Spleen (tissue), 11 donors: ENCODE data around the gene KRAS. TPM values are rescaled to one million over a fixed set of nuclear protein-coding genes. Genes with fewer than 3 reads are reported as not detected.

Source experiments
- DNase-seq: peaks from one replicate; pipeline ENCODE4 v3.0.0-alpha.2; 2020
- H3K27ac ChIP-seq, 8 donors: fragments of 200-600 bp; sonication (generic) in 7 of 8; 1 replicate in 4 of 8; 2 replicates in 4 of 8; pipeline versions ENCODE4 v1.5.0 to v1.8.0; 2016 to 2021; ENCODE audit warnings: inconsistent platforms in 4 of 8, mild to moderate bottlenecking in 4 of 8, moderate library complexity in 1 of 8
- H3K27me3 ChIP-seq, 7 donors: fragments of 200-600 bp; sonication (generic) in 6 of 7; replicated peaks in 1 of 7; 1 replicate in 4 of 7; 2 replicates in 3 of 7; pipeline versions ENCODE4 v1.5.0 to v1.8.0; 2016 to 2021; ENCODE audit warnings: inconsistent platforms in 3 of 7, mild to moderate bottlenecking in 1 of 7
- H3K36me3 ChIP-seq, 6 donors: fragments of 200-600 bp; sonication (generic) in 5 of 6; 1 replicate in 4 of 6; 2 replicates in 2 of 6; pipeline versions ENCODE4 v1.5.0 to v1.8.0; 2016 to 2021; ENCODE audit warnings: inconsistent platforms in 2 of 6
- H3K4me1 ChIP-seq, 6 donors: fragments of 200-600 bp; sonication (generic) in 5 of 6; 1 replicate in 3 of 6; 2 replicates in 3 of 6; pipeline versions ENCODE4 v1.5.0 to v1.8.0; 2016 to 2021; ENCODE audit warnings: inconsistent platforms in 3 of 6
- H3K4me3 ChIP-seq, 8 donors: fragments of 200-600 bp; sonication (generic) in 7 of 8; 1 replicate in 4 of 8; 2 replicates in 4 of 8; pipeline versions ENCODE4 v1.5.0 to v1.8.0; 2016 to 2021; ENCODE audit warnings: inconsistent platforms in 4 of 8, mild to moderate bottlenecking in 4 of 8, moderate library complexity in 2 of 8
- H3K9me3 ChIP-seq, 8 donors: fragments of 200-600 bp; sonication (generic) in 7 of 8; 1 replicate in 4 of 8; 2 replicates in 4 of 8; pipeline versions ENCODE4 v1.5.0 to v1.8.0; 2016 to 2021; ENCODE audit warnings: inconsistent platforms in 4 of 8
- CTCF ChIP-seq, 11 experiments: fragments of 200-600 bp in 7 of 11; fragments of 450-650 bp in 4 of 11; sonication (generic) in 4 of 11; IDR thresholded peaks in 8 of 11; conservative IDR thresholded peaks in 3 of 11; 1 replicate in 7 of 11; 2 replicates in 4 of 11; pipeline versions ENCODE4 v1.4.0 to v1.8.0; 2016 to 2021; ENCODE audit warnings: antibody characterized with exemption in 11 of 11, inconsistent platforms in 4 of 11, mild to moderate bottlenecking in 1 of 11
- POLR2A ChIP-seq, 3 donors: fragments of 450-650 bp; IDR thresholded peaks; one replicate each; pipeline ENCODE4 v1.5.1; 2017; ENCODE audit warnings: antibody characterized with exemption in 3 of 3, mild to moderate bottlenecking in 1 of 3
- POLR2AphosphoS5 ChIP-seq, 3 donors: sonication (generic); formaldehyde crosslinking; IDR thresholded peaks; one replicate each; pipeline ENCODE4 v1.5.1; 2017; ENCODE audit warnings: antibody characterized with exemption in 3 of 3
- WGBS, 5 donors: extraction: QIAGEN DNeasy Blood & Tissue Kit in 3 of 5; methylation state at CpG; one replicate each; pipeline versions ENCODE4 v1.1.5 to v1.1.7; 2013 to 2018; 5-methylcytosine and 5-hydroxymethylcytosine counted together
- intact Hi-C: fragments of 100-400 bp; cut with DNase I; formaldehyde crosslinking; loops from one replicate; pipeline ENCODE4 v1.15.0; 2023; ENCODE audit warnings: low total_unique reads
- polyA plus RNA-seq, 3 donors: library from polyadenylated mRNA; stranded (reverse); fragments of 200-250 nt; gene quantifications; one replicate each; pipeline ENCODE4 v1.2.1, GENCODE V29; 2013
- total RNA-seq, 7 donors: library from RNA; depleted of rRNA in 3 of 7; stranded (reverse); fragments of >200 nt in 3 of 7; fragmentation: NEBNext Ultra II Directional in 4 of 7; extraction: Animal tissue kit (Norgen Biotek cat#: 25700) in 4 of 7; gene quantifications; one replicate each; pipeline versions ENCODE4 v1.1.0 to v1.2.1, GENCODE V29; 2016 to 2021
- donor health status: healthy with polysubstance abuse.
- donor health status: DM: no; HTN: no; CAD: no; lungs with moderate emphysema.
- donor health status: DM: no; HTN: no; CAD: no.
- donor health status: Bipolar disorder and iron deficiency.
- donor health status: healthy.
- donor health status: DM: no; HTN: no; CAD: no.
- donor health status: DM: yes; HTN: yes; CAD: no.

KRAS gene
- total and polyA plus RNA-seq, 10 donors, result 5.6 to 30.3 (median 21.2) TPM

GRCh38 chr12:25278269-25278668 lies 27.5 kb upstream of the KRAS start:
- no peaks in the 10 kb centered on the region for H3K36me3 ChIP-seq
- H3K27ac ChIP-seq, result no peak overlapping the region
- H3K4me1 ChIP-seq, result peaks cover 3 to 14% (median 6%) of the 10 kb centered on the region in 6 donors
- no peaks in the 10 kb centered on the region for H3K9me3 ChIP-seq
- 92 to 96% (median 95%) methylated on average over 6 of the region's 6 CpGs for WGBS, 5 donors
- no peak overlapping the region for H3K4me3 ChIP-seq
- TF ChIP-seq POLR2A (IDR thresholded peaks at IDR 0.05) (no peak), POLR2AphosphoS5 (IDR thresholded peaks at IDR 0.05) (no peak), CTCF (IDR thresholded peaks at IDR 0.05 in 8 of 11, conservative IDR thresholded peaks at IDR 0.05 in 3 of 11) (no peak)
- no peak for DNase-seq
- intact Hi-C loops, result no loop called here
- H3K27me3 ChIP-seq, result no peaks in the 10 kb centered on the region

DNA sequence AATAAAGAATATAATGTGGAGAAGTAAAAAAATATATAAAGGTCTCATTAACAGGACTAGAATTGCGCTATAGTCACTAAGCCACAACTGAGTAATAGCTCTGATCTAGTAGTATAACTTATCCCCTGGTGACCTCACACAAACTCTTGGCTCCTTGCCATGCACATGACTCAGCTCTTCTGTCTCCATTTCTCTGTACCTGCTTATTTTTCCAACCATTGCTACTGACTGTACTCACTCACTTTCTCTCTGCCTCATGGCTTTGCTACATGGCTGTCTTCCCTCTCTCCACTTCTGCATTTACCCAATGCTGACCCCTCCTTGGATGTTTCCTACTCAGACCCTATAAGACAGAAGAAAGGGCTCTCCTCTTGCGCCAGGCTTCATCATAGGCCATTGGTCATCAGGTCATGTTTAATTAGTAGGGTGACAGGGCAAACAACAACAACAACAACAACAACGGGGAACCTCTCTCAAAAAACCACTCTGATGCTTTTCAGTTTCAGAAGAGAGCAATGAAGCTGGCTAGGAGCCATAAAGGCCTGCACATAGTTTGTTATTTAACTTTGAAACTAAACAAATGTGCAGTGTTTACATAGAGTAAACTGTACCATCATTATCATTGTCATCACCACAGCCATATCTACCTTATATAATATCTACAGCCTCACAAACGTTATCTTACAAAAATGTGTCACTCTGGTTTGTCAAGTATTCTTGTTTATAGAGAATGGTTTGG lies 25.6 kb upstream of the KRAS start:
- TF ChIP-seq CTCF (IDR thresholded peaks at IDR 0.05 in 8 of 11, conservative IDR thresholded peaks at IDR 0.05 in 3 of 11), result no peak
- peaks cover 0 to 7% (median 0%) of the 10 kb centered on the region in 6 donors for H3K4me1 ChIP-seq
- 79 to 94% (median 91%) methylated on average over 4 of the region's 4 CpGs for WGBS, 5 donors
- H3K27me3 ChIP-seq, result no peaks in the 10 kb centered on the region
- DNase-seq, result no peak
- no peaks in the 10 kb centered on the region for H3K36me3 ChIP-seq
- H3K4me3 ChIP-seq, result no peak overlapping the region
- no peaks in the 10 kb centered on the region for H3K9me3 ChIP-seq
- no peak overlapping the region for H3K27ac ChIP-seq
- intact Hi-C loops, result no loop called here

DNA sequence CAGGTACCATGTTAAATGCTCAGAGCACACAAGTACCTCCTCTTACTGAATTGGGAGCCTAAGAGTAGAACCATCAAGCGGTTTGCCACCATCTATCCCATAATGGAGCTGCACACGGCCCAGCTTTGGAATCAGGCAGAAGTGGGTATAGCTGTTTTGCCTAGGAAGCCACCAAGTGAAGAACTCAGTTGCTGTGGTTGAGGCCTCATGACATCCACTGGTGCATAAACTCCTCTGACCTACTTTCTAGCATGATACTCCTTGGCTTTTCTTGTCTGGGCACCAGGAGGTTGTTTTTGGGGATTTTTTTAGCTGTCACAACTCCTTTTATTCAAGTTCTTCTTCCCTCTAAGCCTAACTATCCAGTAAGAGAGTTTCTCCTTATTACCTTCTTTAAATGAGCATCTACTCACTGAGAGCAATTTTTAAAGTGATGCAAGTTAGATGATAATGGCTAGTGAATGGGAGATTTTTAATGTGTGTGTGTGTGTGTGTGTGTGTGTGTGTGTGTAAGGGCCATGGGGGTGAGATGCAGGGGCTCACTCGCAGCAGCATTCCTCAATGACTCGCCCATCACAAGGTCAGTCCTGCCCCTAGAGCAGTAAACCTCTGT lies 20.9 kb upstream of the KRAS start:
- no peak for DNase-seq
- H3K27me3 ChIP-seq, result no peaks in the 10 kb centered on the region
- H3K27ac ChIP-seq, result no peak overlapping the region
- H3K4me3 ChIP-seq, result no peak overlapping the region
- WGBS, 5 donors, result 56 to 80% (median 71%) methylated on average over 4 of the region's 4 CpGs
- no peaks in the 10 kb centered on the region for H3K4me1 ChIP-seq
- intact Hi-C loops, result no loop called here
- TF ChIP-seq CTCF (IDR thresholded peaks at IDR 0.05 in 8 of 11, conservative IDR thresholded peaks at IDR 0.05 in 3 of 11) (no peak), POLR2A (IDR thresholded peaks at IDR 0.05) (no peak), POLR2AphosphoS5 (IDR thresholded peaks at IDR 0.05) (no peak)
- no peaks in the 10 kb centered on the region for H3K36me3 ChIP-seq
- H3K9me3 ChIP-seq, result no peaks in the 10 kb centered on the region

DNA sequence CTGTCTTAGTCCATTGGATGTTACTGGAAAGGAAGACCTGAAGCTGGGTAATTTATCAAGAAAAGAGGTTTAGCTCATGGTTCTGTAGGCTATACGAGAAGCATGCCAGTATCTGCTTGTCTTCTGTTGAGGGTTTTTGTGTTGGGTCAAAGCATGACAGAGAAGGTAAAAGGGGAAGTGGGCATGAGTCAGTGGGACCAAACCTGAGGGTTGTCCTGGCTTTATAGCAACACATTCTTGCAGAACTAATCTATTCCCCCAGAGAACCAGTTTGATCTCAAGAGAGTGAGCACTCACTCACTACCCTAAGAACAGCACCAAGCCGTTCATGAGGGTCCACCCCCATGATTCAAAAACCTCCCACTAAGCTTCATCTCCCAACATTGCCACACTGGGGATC lies 19.0 kb upstream of the KRAS start:
- Histone ChIP-seq H3K27me3 (no peaks in the 10 kb centered on the region), H3K36me3 (no peaks in the 10 kb centered on the region), H3K27ac (no peak overlapping the region), H3K9me3 (no peaks in the 10 kb centered on the region), H3K4me3 (no peak overlapping the region), H3K4me1 (no peaks in the 10 kb centered on the region)
- intact Hi-C loops, result no loop called here
- whole genome bisulfite sequencing, 5 donors, result 48 to 72% (median 58%) methylated on average over 2 of the region's 2 CpGs
- no peak for DNase-seq
- TF ChIP-seq POLR2AphosphoS5 (IDR thresholded peaks at IDR 0.05) (no peak), CTCF (IDR thresholded peaks at IDR 0.05 in 8 of 11, conservative IDR thresholded peaks at IDR 0.05 in 3 of 11) (no peak), POLR2A (IDR thresholded peaks at IDR 0.05) (no peak)
